ENCODE measurements around the gene IRF2BP1.

GRCh38 chr19:45933759-45934158 is 47.8 kb upstream of the IRF2BP1 start:
- TF ChIP-seq, protein P1, sequence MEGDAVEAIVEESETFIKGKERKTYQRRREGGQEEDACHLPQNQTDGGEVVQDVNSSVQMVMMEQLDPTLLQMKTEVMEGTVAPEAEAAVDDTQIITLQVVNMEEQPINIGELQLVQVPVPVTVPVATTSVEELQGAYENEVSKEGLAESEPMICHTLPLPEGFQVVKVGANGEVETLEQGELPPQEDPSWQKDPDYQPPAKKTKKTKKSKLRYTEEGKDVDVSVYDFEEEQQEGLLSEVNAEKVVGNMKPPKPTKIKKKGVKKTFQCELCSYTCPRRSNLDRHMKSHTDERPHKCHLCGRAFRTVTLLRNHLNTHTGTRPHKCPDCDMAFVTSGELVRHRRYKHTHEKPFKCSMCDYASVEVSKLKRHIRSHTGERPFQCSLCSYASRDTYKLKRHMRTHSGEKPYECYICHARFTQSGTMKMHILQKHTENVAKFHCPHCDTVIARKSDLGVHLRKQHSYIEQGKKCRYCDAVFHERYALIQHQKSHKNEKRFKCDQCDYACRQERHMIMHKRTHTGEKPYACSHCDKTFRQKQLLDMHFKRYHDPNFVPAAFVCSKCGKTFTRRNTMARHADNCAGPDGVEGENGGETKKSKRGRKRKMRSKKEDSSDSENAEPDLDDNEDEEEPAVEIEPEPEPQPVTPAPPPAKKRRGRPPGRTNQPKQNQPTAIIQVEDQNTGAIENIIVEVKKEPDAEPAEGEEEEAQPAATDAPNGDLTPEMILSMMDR (IDR thresholded peaks at IDR 0.05; ENCODE audit: insufficient read depth, low read length), result no peak
- no peak for TF ChIP-seq REST (IDR thresholded peaks at IDR 0.05; ENCODE audit: insufficient replicate concordance, low read depth)

Data from HL-60 (cell line).